HG02840 (cell line): ENCODE data around the gene SFSWAP.
"Not testable (repeated sequence)": the region's sequence is repeated elsewhere in the genome, so short reads cannot be mapped to it uniquely, and the experiment has no call there.

Experiments
- ATAC-seq: cut with Tn5 transposase; IDR thresholded peaks from one replicate; pipeline ENCODE4 v1.9.1; 2021; ENCODE audit warnings: mild to moderate bottlenecking, moderate library complexity, moderate number of reproducible peaks; ENCODE audit not compliant: unreplicated experiment, low FRiP score

Gene SFSWAP

DNA sequence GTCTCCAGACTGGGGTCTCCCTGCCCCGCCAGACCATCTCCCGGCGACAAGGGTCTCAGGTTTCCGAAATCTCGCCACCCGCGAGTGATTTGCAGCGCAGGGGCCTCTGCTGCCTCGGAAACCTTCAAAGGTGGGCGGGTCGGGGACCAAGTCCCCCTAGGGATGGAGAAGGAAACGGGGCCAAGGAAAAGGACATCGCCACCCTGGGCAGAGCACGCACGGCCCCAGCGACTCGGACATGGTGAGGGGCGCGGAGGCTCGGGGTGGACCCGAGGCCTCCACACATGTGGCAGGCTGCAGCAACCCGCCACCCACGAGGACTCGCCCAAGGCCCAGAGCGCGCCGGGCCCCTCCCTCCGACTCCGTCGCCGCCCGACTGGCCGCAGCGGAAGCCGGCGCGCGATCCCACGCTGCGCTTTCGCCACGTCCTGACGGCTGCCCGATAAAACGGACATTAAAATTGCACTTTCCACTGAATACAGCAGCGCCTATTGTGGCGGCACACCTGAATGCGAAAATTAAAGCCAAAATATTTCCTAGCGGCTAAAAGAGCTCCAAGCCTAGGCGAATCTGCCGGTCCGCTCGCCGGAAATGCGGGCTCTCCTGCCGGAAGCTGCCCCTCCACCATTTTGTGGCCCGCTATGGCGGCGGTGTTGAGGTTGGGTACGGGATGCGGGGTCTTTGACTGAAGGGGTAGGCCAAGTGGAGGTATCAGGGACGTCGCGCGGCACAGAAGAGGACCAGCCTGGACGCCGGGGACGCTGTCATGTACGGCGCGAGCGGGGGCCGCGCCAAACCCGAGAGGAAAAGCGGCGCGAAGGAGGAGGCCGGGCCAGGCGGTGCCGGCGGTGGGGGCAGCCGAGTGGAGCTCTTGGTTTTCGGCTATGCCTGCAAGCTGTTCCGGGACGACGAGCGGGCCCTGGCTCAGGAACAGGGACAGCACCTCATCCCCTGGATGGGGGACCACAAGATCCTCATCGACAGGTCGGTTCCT, at the start of gene SFSWAP:
SFSWAP (plus strand) TSS at position 627 of the 994 bp plus-strand sequence; CDS start at position 767, 140 bp downstream.
- peak; percentile 90 for ATAC-seq

DNA sequence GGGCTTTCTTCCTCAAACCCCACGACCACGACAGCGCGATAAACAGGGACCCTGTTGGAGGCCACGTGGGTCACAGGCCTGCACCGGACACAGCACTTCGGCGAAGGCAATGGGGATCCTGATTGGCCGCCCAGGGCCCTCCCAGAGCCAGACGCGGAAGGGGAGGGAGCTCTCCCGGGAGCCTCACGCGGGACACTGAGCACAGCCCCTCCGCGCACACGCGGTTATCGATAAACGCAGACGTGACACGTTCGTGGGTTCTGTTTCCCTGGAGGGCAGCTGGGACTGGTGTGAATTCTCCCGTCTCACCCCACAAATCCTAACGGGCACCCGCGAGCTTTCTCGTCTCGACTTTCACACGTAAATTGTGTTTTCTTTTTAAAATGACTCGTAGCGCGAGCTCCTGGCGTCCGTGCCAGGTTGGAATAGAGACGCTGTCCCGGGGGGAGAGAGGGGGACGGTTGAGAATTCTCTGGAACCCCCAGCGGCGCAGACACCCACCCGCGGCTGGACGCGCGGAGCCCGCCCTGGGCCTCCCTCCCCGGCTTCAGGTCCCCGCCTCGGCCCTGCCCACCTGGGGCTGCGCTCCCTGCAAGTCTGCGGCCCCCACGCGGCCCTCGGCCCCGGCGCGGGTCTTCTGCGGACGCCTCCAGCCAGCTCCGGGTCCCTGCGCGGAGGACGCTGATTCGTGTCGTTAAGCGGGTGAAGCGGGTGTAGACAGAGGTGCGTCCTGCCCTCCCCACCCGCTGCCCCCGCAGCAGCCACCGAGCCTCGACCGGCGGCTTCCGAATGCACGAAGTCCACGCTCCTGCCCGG, 49.5 kb upstream of the SFSWAP start:
- not testable (repeated sequence) for ATAC-seq

DNA sequence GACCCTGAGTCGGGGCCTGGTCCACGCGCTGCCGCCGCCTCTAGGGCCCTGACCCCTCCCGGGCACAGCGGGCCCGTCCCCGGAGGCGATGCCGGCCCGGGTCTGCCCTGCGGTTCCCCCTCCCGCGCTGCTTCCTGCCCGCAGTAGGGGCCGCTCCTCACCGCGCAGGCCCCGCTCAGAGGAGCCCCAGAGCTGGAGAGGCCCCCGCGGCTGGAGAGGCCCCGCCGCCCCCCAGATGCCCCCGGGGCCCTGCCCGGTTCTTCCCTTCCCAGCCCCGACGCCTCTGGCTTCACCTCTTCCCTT, 49.0 kb upstream of the SFSWAP start:
- ATAC-seq = not testable (repeated sequence)

DNA sequence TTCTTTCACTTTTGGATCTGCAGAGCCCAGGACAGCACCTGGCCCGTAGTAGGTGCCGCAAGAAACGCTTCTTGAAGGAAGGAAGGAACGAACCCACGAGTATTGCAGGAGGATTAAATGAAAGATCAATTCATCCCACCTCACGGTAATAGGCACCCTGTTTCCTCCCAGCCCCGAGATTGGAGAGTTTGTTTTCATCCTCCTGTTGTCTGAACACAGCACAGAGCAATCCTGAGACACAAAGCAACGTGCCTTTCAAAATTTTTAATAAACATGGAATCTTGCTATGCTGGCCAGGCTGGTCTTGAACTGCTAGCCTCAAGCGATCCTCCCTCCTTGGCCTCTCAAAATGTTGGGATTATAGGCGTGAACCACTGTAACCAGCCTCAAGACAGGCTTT, 48.5 kb upstream of the SFSWAP start:
- ATAC-seq = not testable (repeated sequence)

DNA sequence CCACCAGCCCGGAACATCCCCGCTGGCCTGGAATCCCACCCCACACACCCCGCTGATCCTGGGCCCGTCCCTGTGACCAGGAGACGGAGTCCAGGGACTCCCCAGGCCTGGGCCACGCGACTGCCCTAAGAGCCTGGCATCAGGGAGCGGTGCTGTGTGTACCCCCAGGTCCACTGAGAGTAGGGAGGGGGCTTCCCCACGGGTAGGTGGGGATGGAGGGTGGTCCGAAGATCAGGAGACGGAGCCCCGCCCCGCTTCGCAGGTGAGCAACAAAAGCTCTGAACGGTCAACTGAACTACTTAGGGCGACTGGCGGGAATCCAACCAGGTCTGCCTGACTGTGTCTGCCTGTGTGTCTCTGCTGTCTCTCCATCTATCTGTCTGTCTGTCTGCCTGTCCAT, 45.2 kb upstream of the SFSWAP start:
- ATAC-seq = not testable (repeated sequence)

DNA sequence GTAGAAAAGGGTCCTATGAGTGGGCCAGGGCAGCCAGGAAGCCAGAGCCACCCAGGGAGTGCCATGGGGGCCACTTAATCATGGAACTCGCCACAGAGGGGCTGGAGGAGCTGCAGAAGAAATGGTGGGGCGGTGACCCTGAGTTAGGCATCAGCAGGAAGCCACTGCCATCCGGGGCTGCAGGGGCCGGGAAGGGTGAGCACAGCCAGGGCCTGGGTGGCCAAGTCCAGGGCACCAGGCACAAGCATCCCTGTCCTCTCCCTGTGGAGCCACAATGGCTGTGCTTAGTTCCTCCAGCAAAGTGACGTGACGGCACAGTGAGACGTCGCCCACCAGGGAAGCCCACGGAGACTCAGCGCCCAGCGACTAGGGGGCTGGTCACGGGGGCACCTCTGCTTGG, 44.4 kb upstream of the SFSWAP start:
- ATAC-seq = not testable (repeated sequence)

DNA sequence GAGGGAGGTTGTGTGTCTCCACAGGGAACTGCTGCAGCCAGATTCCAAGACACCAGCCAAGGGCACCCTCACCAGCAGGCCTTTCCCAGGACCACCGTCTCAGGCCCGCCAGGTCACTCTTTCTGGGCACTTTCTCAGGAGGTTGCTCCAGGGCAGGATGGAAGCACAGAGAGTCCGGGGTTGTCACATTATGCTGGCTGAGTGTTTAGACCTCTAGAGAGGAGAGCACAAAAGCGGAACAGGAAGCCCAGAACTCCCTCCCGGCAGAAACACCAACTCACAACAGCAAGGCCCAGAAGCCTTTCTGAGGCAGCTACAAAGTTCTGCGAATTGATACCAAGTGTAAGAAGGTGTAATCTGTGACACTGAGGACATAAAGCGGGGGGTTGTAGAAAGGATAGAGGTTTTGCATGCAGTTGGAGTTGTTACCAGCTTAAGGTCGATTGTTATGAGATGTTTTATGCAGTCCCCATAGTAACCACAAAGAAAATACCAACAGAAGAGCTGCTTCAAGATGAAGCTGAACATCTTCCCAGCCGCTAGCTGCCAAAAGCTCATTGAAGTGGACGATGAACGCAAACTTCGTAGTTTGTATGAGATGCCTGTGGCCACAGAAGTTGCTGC, 43.8 kb upstream of the SFSWAP start:
- not testable (repeated sequence) for ATAC-seq

DNA sequence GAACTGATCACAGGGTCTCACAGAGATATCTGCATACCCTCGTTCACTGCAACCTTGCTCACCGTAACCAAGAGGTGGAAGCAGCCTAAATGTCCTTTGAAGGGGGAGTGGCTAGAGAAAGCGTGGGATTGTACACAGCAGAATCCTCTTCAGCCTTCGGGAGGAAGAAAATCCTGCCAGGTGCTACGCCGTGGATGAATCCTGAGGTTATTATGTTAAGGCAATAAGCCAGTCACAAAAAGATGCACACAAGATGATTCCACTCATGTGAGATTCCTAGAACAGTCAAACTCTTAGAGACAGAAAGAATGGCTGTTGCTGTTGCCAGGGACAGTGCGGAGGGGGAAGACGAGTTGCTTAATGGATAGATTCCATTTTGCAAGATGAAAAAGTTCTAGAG, 39.6 kb upstream of the SFSWAP start:
- no peak for ATAC-seq

DNA sequence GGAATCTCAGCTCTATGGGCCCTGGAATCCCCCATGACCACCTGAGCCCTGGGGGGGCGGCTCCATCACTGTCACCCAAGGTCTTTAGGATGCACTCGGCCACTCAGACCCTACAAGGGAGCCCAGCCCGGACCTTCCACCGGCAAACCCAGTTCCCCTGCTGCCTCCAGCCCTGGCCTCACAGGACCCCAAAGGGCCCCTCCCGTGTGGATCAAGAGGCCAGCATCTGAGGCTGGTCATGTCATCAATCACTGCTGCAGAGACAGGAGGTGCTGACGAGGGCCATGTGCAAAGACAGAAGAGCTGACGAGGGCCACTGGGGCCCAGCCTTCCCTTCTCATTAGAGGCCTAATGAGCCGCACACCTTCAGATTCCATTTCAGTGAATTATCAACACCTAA, 39.0 kb upstream of the SFSWAP start:
- no peak for ATAC-seq

DNA sequence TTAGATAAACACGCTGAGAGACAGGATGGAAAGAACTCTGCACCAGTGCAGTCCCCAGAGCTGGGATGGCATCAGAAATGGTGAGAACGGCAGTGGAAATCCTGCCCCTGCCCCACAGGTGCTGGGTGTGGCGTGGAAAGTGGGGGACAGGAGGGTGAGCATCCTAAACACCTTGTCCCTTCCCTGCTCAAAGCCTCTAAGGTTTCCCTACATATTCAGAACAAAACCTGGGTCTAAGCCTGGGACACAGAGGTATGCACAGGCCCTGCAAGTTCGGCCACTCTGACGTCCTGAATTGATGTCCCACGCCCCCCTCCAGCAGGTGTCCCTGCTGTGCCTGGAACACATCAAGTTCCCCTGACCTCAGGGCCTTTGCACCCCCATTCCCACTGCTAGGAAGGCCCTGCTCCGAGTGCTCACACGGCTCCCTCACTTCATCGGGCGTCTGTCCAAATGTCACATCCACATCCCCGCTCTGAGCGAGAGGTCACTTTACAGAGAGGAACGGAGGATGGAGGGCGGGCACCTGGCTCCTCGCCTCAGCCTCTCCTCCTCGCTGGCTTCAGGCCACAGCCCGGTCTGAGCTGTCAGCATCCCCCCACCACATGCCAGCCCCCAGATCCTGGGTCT, 38.5 kb upstream of the SFSWAP start:
- ATAC-seq = no peak

DNA sequence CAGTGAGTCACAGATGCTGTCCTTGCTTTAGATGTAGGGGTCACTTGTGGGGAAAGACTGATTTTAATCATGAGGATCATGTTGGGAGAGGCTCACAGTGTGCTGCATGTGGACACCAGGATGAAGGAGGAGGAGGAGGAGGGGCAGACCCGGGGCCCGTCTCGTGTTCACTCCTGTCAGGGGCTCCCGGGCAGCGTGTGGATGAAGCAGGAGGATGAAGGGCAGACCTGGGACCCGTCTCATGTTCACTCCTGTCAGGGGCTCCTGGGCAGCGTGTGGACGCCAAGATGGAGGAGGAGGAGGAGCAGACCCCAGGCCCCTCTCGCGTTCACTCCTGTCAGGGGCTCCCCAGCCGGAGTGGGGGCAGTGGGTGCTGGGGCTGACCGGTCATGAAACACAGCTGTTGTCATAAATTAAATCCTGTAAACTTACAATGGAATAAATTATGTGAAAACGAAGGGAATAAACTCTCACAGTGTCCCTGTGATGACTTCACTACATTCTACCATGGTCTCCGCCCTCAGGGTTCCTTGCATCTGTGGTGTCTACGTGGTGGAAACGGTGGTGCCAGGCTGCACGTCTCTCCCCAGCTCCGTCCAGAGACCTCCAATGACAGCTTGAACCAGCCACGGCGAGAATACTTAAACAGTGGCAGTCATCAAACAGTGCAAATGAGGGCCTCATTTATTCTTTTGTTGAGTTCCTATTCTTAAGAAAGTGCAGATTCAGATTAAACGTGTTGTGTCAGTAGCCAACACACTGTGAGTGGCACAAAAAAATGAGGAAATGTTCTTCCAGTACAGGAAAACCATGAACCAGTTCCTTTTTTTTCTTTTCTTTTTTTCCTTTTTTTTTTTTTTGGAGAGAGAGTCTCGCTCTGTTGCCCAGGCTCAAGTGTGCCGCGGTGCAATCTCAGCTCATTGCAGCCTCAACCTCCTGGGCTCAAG, 37.7 kb upstream of the SFSWAP start:
- ATAC-seq = no peak

DNA sequence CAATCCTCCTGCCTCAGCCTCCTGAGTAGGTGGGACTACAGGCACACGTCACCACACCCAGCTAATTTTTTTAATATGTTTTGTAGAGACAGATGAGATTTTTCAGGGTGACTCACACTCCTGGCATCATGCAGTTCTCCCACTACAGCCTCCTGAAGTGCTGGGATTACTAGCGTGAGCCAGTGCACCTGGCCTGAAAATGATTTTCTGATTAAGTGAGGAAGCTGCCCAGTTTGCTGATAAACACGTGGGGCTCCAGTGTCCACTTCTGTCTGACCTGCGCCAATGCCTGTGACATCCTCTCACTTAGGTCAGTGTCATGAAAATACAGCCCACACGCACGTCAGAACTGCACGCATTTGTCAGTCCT, 37.0 kb upstream of the SFSWAP start:
- no peak for ATAC-seq

DNA sequence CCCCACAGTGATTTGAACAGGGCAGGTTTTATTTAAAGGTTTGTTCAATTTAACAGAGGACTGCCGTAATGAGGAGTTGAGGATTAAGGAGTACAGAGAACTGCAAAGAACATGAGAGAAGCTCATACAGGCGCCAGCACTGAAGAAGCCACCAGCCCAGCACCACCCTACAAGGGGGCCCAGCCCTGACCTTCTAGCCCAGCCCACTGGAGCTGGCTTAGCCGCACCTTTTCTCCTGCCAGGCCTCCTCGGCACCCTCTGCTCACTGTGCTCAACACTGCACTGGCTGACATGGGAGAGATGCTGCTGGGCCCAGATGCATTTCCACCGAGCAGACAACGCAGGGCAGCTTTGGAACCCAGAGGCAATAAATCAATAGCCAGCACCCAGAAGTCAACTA, 36.5 kb upstream of the SFSWAP start:
- ATAC-seq = no peak

DNA sequence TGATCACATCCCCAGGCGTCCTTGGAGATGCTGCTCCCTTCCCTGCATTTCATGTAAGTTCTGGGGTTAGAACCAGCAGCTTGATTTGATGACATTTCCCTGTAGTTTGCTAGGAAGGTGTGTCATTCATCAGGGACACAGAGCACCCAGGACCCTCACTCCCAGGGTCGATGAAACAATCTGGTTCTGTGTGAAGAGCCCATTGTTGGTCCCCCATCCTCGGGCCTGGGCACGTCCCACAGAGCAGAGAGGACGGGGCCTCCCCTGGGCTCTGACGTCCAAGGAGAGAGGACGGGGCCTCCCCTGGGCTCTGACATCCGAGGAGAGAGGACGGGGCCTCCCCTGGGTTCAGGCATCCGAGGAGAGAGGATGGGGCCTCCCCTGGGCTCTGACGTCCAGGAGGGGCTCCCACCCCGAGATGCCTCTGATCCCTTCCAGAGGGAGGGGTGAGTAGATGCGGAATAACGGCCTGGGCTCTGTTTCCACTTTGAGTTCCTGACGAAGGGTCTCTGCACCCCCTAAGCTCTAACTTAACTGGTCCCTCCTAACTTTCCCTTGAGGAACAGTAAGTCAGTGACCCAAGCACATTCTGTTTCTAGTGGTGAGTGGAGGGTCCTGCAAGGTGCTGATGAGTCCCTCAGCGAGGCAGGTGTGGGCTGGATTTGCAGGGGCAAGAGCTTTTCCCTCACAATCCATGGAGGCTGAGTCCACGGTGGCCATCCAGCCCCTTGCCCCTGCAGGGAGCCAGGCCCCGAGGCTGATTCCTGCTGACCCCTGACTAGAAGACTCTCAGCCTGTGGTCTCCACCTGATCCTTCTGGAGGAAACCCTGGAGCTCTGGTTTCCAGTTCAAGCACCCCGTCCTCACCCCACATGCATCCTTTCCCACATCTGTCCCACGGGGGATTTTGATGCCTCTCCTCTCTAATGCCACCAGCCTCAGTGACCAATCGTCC, 35.5 kb upstream of the SFSWAP start:
- no peak for ATAC-seq

DNA sequence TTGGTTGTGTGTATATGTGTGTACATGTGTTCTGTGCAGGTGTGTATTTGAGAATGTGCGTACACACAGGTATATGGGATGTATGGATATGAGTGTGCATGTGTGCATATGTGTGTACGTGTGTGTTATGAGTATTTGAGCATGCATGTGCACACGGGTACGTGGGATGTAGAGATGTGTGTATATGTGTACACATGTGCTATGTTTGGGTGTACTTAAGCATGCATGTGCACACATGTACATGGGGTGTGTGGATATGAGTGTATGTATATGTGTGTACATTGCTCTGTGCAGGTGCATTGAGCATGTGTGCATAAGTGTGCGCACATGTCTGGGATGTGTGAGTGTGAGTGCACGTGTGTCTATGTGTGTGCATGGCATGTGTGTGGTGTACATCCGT, 34.3 kb upstream of the SFSWAP start:
- no peak for ATAC-seq

DNA sequence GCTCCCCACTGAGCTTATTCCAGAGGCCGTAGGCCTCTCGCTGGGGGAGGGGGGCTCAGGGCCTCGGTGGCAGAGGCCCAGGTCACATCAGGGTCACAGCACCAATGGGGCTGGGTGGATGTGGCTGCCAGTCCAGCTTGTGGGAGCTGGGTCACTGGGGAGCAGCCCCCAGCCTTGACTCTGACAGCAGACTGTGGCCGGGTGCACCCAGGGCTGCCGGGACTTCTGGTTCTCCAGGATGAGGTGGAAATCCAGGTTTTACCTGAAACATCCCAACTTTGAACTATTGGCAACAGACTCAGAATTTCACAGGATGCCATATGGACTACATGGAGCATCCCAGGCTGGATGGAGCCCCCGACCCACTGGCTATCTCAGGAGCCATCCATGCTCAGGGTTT, 33.8 kb upstream of the SFSWAP start:
- ATAC-seq = not testable (repeated sequence)

DNA sequence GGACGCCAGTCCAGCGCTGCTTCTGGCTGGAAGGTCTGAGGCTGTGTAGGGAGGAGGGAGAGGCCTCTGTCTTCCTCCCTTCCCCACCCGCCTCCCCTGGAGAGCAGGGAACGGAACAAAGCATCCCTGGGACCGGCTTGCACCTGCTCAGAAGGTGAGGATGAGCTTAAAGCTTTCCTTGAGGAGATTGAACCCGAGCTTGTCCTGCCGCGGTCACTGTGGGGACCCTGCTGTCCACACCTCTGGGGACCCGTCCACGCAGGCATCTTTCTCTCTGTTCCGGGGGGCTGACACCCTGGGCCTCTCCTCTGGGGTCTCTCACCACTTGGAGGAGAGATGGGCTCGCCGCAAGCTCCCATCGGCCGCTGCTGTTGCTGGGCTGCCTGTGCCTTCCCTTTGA, 33.2 kb upstream of the SFSWAP start:
- no peak for ATAC-seq

DNA sequence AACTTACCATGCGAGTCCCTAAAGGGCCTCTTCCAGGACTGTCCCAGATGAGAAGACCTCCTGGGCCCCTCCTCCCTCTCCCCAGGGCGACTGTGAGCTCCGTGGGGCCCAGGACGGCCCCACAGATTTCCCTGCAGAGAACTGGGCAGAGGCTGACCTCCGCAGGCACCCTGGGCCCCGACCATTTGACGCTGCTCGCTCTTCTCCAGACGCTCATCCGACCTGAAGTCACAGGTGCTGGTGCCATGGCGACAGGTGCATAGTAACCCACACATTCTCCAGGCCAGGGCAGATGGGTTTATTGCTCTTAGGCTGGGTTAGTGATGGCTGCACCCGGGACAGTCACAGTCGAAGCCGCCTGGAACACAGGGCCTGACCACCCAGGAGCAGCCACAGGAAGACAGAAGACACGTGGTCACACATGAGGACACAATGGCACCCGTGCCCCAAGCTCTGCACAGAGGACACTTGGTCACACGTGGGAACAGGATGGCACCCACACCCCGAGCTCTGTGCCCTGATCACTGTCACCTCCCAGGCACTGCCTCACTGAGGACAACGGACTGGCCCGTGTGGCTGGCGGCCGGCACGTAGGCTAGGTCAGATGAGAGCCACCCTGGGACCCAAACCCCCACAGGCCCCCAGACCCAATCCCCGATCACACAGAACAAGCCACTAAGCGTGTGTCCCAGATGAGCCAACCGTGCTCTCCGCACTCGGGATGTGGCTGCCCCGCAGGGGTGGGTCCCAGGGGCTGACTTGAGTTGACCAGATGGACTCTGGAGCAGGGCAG, 32.3 kb upstream of the SFSWAP start:
- not testable (repeated sequence) for ATAC-seq
